K562 (cell line): ENCODE measurements around the gene GPX5. TPM values are rescaled to one million over a fixed set of nuclear protein-coding genes. Genes with fewer than 3 reads are reported as not detected.

Source experiments
- ATAC-seq: fragments of 200-7000 bp; cut with Tn5 transposase; 3 replicates; pipeline ENCODE4 v1.9.1; 2020; ENCODE audit warnings: moderate library complexity
- BruUV-seq: library from RNA; stranded (reverse); fragments of 400-500 nt; replicated peaks from 2 replicates; lab custom pipeline; 2021; lab: Mats Ljungman, UMichigan
- CTCF ChIA-PET: fragments of 300-600 bp; formaldehyde crosslinking; extraction: SDS; loops from one replicate; lab custom pipeline; 2021; ENCODE audit warnings: low intra/inter-chr PET ratio; lab: Yijun Ruan, JAX
- POLR2A ChIA-PET: fragments of 300-600, 350-650 bp; sonication (Branson Sonifier 250); formaldehyde crosslinking; extraction: SDS; loops from one replicate; lab custom pipeline; 2021; ENCODE audit warnings: antibody characterized with exemption, inconsistent platforms; lab: Yijun Ruan, JAX
- DNase-seq, 4 experiments: peaks; one replicate each; pipeline versions ENCODE4 v3.0.0 to v3.0.0-alpha.2; 2011 to 2018; ENCODE audit warnings: low spot score in 3 of 4, mixed read lengths in 3 of 4; ENCODE audit errors: extremely low read depth in 1 of 4
- FAIRE-seq: peaks from 2 replicates; lab custom pipeline; 2011; peaks lifted over from hg19 to GRCh38; lab: Jason Lieb, UNC
- H2AFZ ChIP-seq: 2 replicates; pipeline ENCODE4 v1.6.0; 2011; ENCODE audit warnings: low read depth, low read length, control low read depth, inconsistent platforms
- H3K27ac ChIP-seq: fragments of 200-600 bp; 3 replicates; pipeline ENCODE4 v1.8.0; 2011; ENCODE audit warnings: low read depth, mild to moderate bottlenecking, control low read depth, inconsistent platforms, low read length, moderate library complexity, mixed read lengths; ENCODE audit errors: extremely low read depth
- H3K27me3 ChIP-seq, 2 experiments: fragments of 300-600 bp in 1 of 2; 2 replicates in 1 of 2; 3 replicates in 1 of 2; pipeline versions ENCODE4 v1.6.0 to v1.8.0; 2011; ENCODE audit warnings: inconsistent platforms in 2 of 2, low read length in 2 of 2, mild to moderate bottlenecking in 1 of 2, mixed read lengths in 1 of 2, moderate library complexity in 1 of 2; ENCODE audit not compliant: control insufficient read depth in 2 of 2, insufficient read depth in 2 of 2
- H3K36me3 ChIP-seq: fragments of 300-600 bp; 3 replicates; pipeline ENCODE4 v1.8.0; 2011; ENCODE audit warnings: mild to moderate bottlenecking, low read length, inconsistent platforms; ENCODE audit not compliant: control insufficient read depth, insufficient read depth
- H3K4me1 ChIP-seq, 2 experiments: fragments of 200-600 bp in 1 of 2; replicated peaks in 1 of 2; 2 replicates in 1 of 2; 3 replicates in 1 of 2; pipeline versions ENCODE4 v1.5.1 to v1.8.0; 2011; ENCODE audit warnings: inconsistent platforms in 2 of 2, low read length in 2 of 2, mild to moderate bottlenecking in 1 of 2, mixed read lengths in 1 of 2, moderate library complexity in 1 of 2; ENCODE audit not compliant: control insufficient read depth in 2 of 2, insufficient read depth in 2 of 2
- H3K4me2 ChIP-seq: 2 replicates; pipeline ENCODE4 v1.6.1; 2011; ENCODE audit warnings: low read length, control low read depth, inconsistent platforms, mixed read lengths; ENCODE audit not compliant: insufficient read depth
- H3K4me3 ChIP-seq: fragments of 200-600 bp; sonication (generic), shearing (Covaris generic); 2 replicates; pipeline ENCODE4 v1.5.1; 2016; ENCODE audit warnings: control low read depth, inconsistent platforms
- H3K79me2 ChIP-seq: fragments of 200-600 bp; 3 replicates; pipeline ENCODE4 v1.8.0; 2011; ENCODE audit warnings: low read length, inconsistent platforms; ENCODE audit not compliant: control insufficient read depth, insufficient read depth
- H3K9ac ChIP-seq, 2 experiments: 2 replicates each; pipeline versions ENCODE4 v1.6.0 to v1.6.1; 2011; ENCODE audit warnings: low read depth in 2 of 2, low read length in 2 of 2, control low read depth in 1 of 2, inconsistent platforms in 1 of 2, mild to moderate bottlenecking in 1 of 2, mixed read lengths in 1 of 2; ENCODE audit not compliant: insufficient read depth in 1 of 2
- H3K9me1 ChIP-seq: one replicate; pipeline ENCODE4 v1.6.0; 2011; ENCODE audit warnings: inconsistent platforms, mild to moderate bottlenecking, low read length, moderate library complexity; ENCODE audit not compliant: control insufficient read depth, insufficient read depth
- H3K9me3 ChIP-seq: replicated peaks from 2 replicates; pipeline ENCODE4 v1.5.1; 2011; ENCODE audit warnings: low read depth, low read length, inconsistent platforms; ENCODE audit not compliant: control insufficient read depth, insufficient read depth
- H4K20me1 ChIP-seq: replicated peaks from 2 replicates; pipeline ENCODE4 v1.6.1; 2011; ENCODE audit warnings: low read length, inconsistent platforms, mixed read lengths; ENCODE audit not compliant: control insufficient read depth, insufficient read depth
- ARID3A ChIP-seq: IDR thresholded peaks from 2 replicates; pipeline ENCODE4 v1.6.1; 2012; ENCODE audit warnings: low read depth, low read length, improper control_type of control experiment, borderline replicate concordance
- CBX2 ChIP-seq: fragments of 200-600 bp; sonication (generic); IDR thresholded peaks from one replicate; pipeline ENCODE4 v1.6.1; 2012; ENCODE audit warnings: mild to moderate bottlenecking, low read length, inconsistent platforms; ENCODE audit not compliant: insufficient read depth, poor library complexity, severe bottlenecking
- CBX8 ChIP-seq: fragments of 200-600 bp; sonication (generic); IDR thresholded peaks from 2 replicates; pipeline ENCODE4 v1.6.1; 2012; ENCODE audit warnings: borderline replicate concordance, mixed run types, low read depth, mild to moderate bottlenecking, moderate library complexity, mixed read lengths, low read length, control low read depth, inconsistent platforms; ENCODE audit not compliant: poor library complexity, severe bottlenecking; ENCODE audit errors: extremely low read depth
- CTCF ChIP-seq, 3 experiments: IDR thresholded peaks in 2 of 3; conservative IDR thresholded peaks in 1 of 3; 2 replicates each; pipeline ENCODE4 v1.5.1; 2011 to 2012; ENCODE audit warnings: low read length in 3 of 3, mild to moderate bottlenecking in 3 of 3, control low read depth in 2 of 3, improper control_type of control experiment in 1 of 3, inconsistent platforms in 1 of 3, low read depth in 1 of 3, mixed read lengths in 1 of 3, moderate library complexity in 1 of 3; ENCODE audit not compliant: insufficient read depth in 2 of 3
- DIDO1 ChIP-seq: fragments of 450-650 bp; IDR thresholded peaks from 2 replicates; pipeline ENCODE4 v1.6.1; 2016; ENCODE audit warnings: low read depth, missing biosample characterization, missing genetic modification characterization
- NCOR1 ChIP-seq: fragments of 450-650 bp; IDR thresholded peaks from 2 replicates; pipeline ENCODE4 v1.6.1; 2016; ENCODE audit warnings: mild to moderate bottlenecking, moderate library complexity
- RAD21 ChIP-seq, 2 experiments: fragments of 250-450 bp in 1 of 2; fragments of 450-650 bp in 1 of 2; sonication (Bioruptor Pico) in 1 of 2; formaldehyde crosslinking in 1 of 2; IDR thresholded peaks in 1 of 2; conservative IDR thresholded peaks in 1 of 2; 2 replicates each; pipeline versions ENCODE4 v1.4.0 to v1.8.0; 2020 to 2022; ENCODE audit warnings: mild to moderate bottlenecking in 2 of 2, moderate library complexity in 1 of 2
- RB1 ChIP-seq: fragments of 450-650 bp; IDR thresholded peaks from 2 replicates; pipeline ENCODE4 v1.6.1; 2017; ENCODE audit warnings: low read depth, mild to moderate bottlenecking
- SMC3 ChIP-seq: conservative IDR thresholded peaks from 2 replicates; pipeline ENCODE4 v1.6.1; 2011; ENCODE audit warnings: low read depth, low read length, improper control_type of control experiment; ENCODE audit not compliant: insufficient read depth
- SOX6 ChIP-seq: fragments of 450-650 bp; IDR thresholded peaks from 2 replicates; pipeline ENCODE4 v1.6.1; 2014; ENCODE audit warnings: mild to moderate bottlenecking
- ZFX ChIP-seq: sonication (generic); formaldehyde crosslinking; IDR thresholded peaks from 2 replicates; pipeline ENCODE4 v1.8.0; 2022; ENCODE audit warnings: mild to moderate bottlenecking, missing genetic modification reagents, moderate library complexity
- ZNF398 ChIP-seq: fragments of 250-450 bp; sonication (Bioruptor Pico); IDR thresholded peaks from 2 replicates; pipeline ENCODE4 v1.8.0; 2021; ENCODE audit warnings: moderate library complexity, mild to moderate bottlenecking, inconsistent platforms
- in situ Hi-C: fragments of 300-500 bp; cut with MboI; formaldehyde crosslinking; loops from 4 replicates; pipeline ENCODE4 v1.15.0; 2018; ENCODE audit warnings: inconsistent platforms, mixed read lengths
- intact Hi-C: fragments of 100-400 bp; cut with micrococcal nuclease; formaldehyde crosslinking; loops from 2 replicates; pipeline ENCODE4 v1.14.2; 2022
- polyA plus RNA-seq, 8 experiments: library from polyadenylated mRNA; depleted of rRNA in 4 of 8; stranded (reverse) in 5 of 8; unstranded in 3 of 8; fragments of >200 nt; fragmentation: Nextera tagmentation in 2 of 8; fragmentation: Illumina TruSeq in 1 of 8; extraction: Ambion mirVana in 2 of 8; extraction: Trizol in 1 of 8; gene quantifications; 2 replicates each; pipeline versions ENCODE4 v1.2.1 to v1.2.3, GENCODE V29; 2011 to 2014; ENCODE audit warnings: inconsistent platforms in 1 of 8, missing spikeins in 1 of 8
- total RNA-seq, 7 experiments: library from RNA; depleted of rRNA in 6 of 7; stranded (reverse); fragments of >200 nt in 6 of 7; fragmentation: Illumina TruSeq in 2 of 7; extraction: Trizol in 2 of 7; gene quantifications; 2 replicates each; pipeline versions ENCODE4 v1.2.1 to v1.2.3, GENCODE V29; 2011 to 2021; ENCODE audit warnings: low replicate concordance in 1 of 7

GPX5 gene
- total and polyA plus RNA-seq, 9 of the 15 experiments (the other 6 are each of a cell fraction or from before 2014, with no cell fraction given) = 0.07 to 0.18 (median 0.15) TPM; not detected in 6

GRCh38 chr6:28580475-28580874 lies 54.8 kb downstream of the GPX5 start:
- Histone ChIP-seq H3K9ac (no peak overlapping the region), H3K9me3 (no peaks in the 10 kb centered on the region), H3K4me2 (no peak overlapping the region), H3K4me3 (no peak overlapping the region), H4K20me1 (no peaks in the 10 kb centered on the region), H3K79me2 (no peaks in the 10 kb centered on the region), H2AFZ (no peak overlapping the region), H3K9me1 (no peaks in the 10 kb centered on the region), H3K36me3 (peaks cover 45% of the 10 kb centered on the region), H3K4me1 (peaks cover 0 to 5% of the 10 kb centered on the region in 2 experiments), H3K27ac (no peak overlapping the region), H3K27me3 (no peaks in the 10 kb centered on the region)
- intact Hi-C loops (loop anchor here (1.0 to 5.0 kb wide), 2 partner anchors 84 to 102 kb away; no protein-coding TSS in a partner anchor), in situ Hi-C loops (no loop called here)
- no peak for DNase-seq
- peak; percentile 58 for ATAC-seq
- CTCF ChIA-PET = interaction anchor here (0.6 to 1.8 kb wide), 5 partner anchors 36 to 1008 kb away, joined by 3 to 15 read pairs (median 5); no protein-coding TSS in a partner anchor
- BruUV-seq = no TSS peak
- FAIRE-seq = no peak
- POLR2A ChIA-PET = interaction anchor here (0.7 to 1.0 kb wide), 3 partner anchors 24 to 245 kb away, joined by 3 read pairs; no protein-coding TSS in a partner anchor
- TF ChIP-seq ZNF398 (CRISPR knock-in tag) = no peak
- peak; percentile 25; the same call in 1 of the 2 replicates for TF ChIP-seq RB1
- TF ChIP-seq NCOR1 = no peak
- TF ChIP-seq CTCF (IDR thresholded peaks at IDR 0.05 in 2 of 3, conservative IDR thresholded peaks at IDR 0.05 in 1 of 3; ENCODE audit: insufficient read depth in 2 of 3, low read depth in 1 of 3, low read length in 3 of 3) = peak in 2 of 3 experiments; percentile 28 to 69; a peak in 3 of 6 replicates
- peak; percentile 38; the same call in 1 of the 2 replicates for TF ChIP-seq SMC3
- peak; percentile 76; the same call in 1 of the 2 replicates for TF ChIP-seq ARID3A
- no peak for TF ChIP-seq SOX6
- no peak for TF ChIP-seq CBX8
- no peak for TF ChIP-seq CBX2
- TF ChIP-seq RAD21 (CRISPR knock-in tag; conservative IDR thresholded peaks at IDR 0.05 in 1 of 2, IDR thresholded peaks at IDR 0.05 in 1 of 2) = peak; percentile 67 to 84
- TF ChIP-seq ZFX (CRISPR knock-in tag) = no peak
- no peak for TF ChIP-seq DIDO1 (tag)
